RWPE2 (cell line): ENCODE results near the gene XPNPEP1.

Experiments used
- ATAC-seq: fragments of 200-7000 bp; cut with Tn5 transposase; 3 replicates; pipeline ENCODE4 v1.9.1; 2021; ENCODE audit warnings: low read depth
- DNase-seq: peaks from one replicate; pipeline ENCODE4 v3.0.0-alpha.2; 2020; ENCODE audit warnings: low spot score
- H3K27ac ChIP-seq: fragments of 450-650 bp; 2 replicates; pipeline ENCODE4 v1.5.1; 2017; ENCODE audit warnings: mild to moderate bottlenecking; ENCODE audit not compliant: poor library complexity, severe bottlenecking
- H3K27me3 ChIP-seq: fragments of 250-450 bp; sonication (Bioruptor Pico); 2 replicates; pipeline ENCODE4 v1.5.1; 2021; ENCODE audit warnings: mild to moderate bottlenecking, moderate library complexity; ENCODE audit not compliant: insufficient read depth, poor library complexity, severe bottlenecking
- H3K36me3 ChIP-seq: fragments of 250-450 bp; sonication (Bioruptor Pico); 2 replicates; pipeline ENCODE4 v1.5.1; 2020; ENCODE audit warnings: low read depth, mild to moderate bottlenecking, moderate library complexity
- H3K4me1 ChIP-seq: fragments of 250-450 bp; sonication (Bioruptor Pico); 2 replicates; pipeline ENCODE4 v1.5.1; 2021; ENCODE audit warnings: mild to moderate bottlenecking, moderate library complexity; ENCODE audit not compliant: insufficient read depth, poor library complexity, severe bottlenecking
- H3K4me3 ChIP-seq: fragments of 250-450 bp; sonication (Bioruptor Pico); 2 replicates; pipeline ENCODE4 v1.5.1; 2021; ENCODE audit warnings: mild to moderate bottlenecking, moderate library complexity; ENCODE audit not compliant: severe bottlenecking
- H3K9me3 ChIP-seq: fragments of 250-450 bp; sonication (Bioruptor Pico); 2 replicates; pipeline ENCODE4 v1.5.1; 2021; ENCODE audit warnings: mild to moderate bottlenecking, moderate library complexity; ENCODE audit not compliant: severe bottlenecking
- CTCF ChIP-seq: fragments of 450-650 bp; IDR thresholded peaks from one replicate; pipeline ENCODE4 v1.5.1; 2017; ENCODE audit warnings: mild to moderate bottlenecking, moderate library complexity; ENCODE audit not compliant: poor library complexity, severe bottlenecking

XPNPEP1 gene

GRCh38 chr10:109958059-109958458 is 34.7 kb upstream of the XPNPEP1 start:
- TF ChIP-seq CTCF = no peak
- DNase-seq (no peak), ATAC-seq (no peak; the same call in 2 of the 3 replicates)
- Histone ChIP-seq H3K4me1 (peaks cover 3% of the 10 kb centered on the region), H3K4me3 (no peak overlapping the region), H3K27ac (no peak overlapping the region), H3K36me3 (no peaks in the 10 kb centered on the region), H3K27me3 (no peaks in the 10 kb centered on the region), H3K9me3 (no peaks in the 10 kb centered on the region)

- Histone ChIP-seq H3K9me3 (no peaks in the 10 kb centered on the region), H3K27me3 (no peaks in the 10 kb centered on the region), H3K27ac (no peak overlapping the region), H3K4me3 (no peak overlapping the region), H3K36me3 (no peaks in the 10 kb centered on the region), H3K4me1 (peaks cover 3% of the 10 kb centered on the region)
- no peak for ATAC-seq
- DNase-seq = no peak
- TF ChIP-seq CTCF = no peak
These were observed 33.9 kb upstream of the XPNPEP1 start for GRCh38 chr10:109957092-109957797.

GRCh38 chr10:109956454-109957091 is 33.3 kb upstream of the XPNPEP1 start:
- ATAC-seq (peak; percentile 54; the same call in 2 of the 3 replicates), DNase-seq (no peak)
- H3K4me1 ChIP-seq = peaks cover 3% of the 10 kb centered on the region
- no peaks in the 10 kb centered on the region for H3K27me3 ChIP-seq
- no peaks in the 10 kb centered on the region for H3K36me3 ChIP-seq
- no peak overlapping the region for H3K4me3 ChIP-seq
- peak; percentile 63 for TF ChIP-seq CTCF
- H3K27ac ChIP-seq = no peak overlapping the region
- no peaks in the 10 kb centered on the region for H3K9me3 ChIP-seq

GRCh38 chr10:109953766-109954165 is 30.5 kb upstream of the XPNPEP1 start:
- Histone ChIP-seq H3K27ac (no peak overlapping the region), H3K27me3 (no peaks in the 10 kb centered on the region), H3K9me3 (no peaks in the 10 kb centered on the region), H3K36me3 (no peaks in the 10 kb centered on the region), H3K4me3 (no peak overlapping the region), H3K4me1 (no peaks in the 10 kb centered on the region)
- TF ChIP-seq CTCF = no peak
- DNase-seq (no peak), ATAC-seq (0 out of 3 replicates have a peak, but pooled peaks have one; percentile 27)

GRCh38 chr10:109952526-109952925 is 29.2 kb upstream of the XPNPEP1 start:
- Histone ChIP-seq H3K27ac (no peak overlapping the region), H3K9me3 (no peaks in the 10 kb centered on the region), H3K4me1 (no peaks in the 10 kb centered on the region), H3K36me3 (no peaks in the 10 kb centered on the region), H3K4me3 (no peak overlapping the region), H3K27me3 (no peaks in the 10 kb centered on the region)
- ATAC-seq = no peak
- no peak for TF ChIP-seq CTCF
- no peak for DNase-seq
